ENCODE results near the gene STX3.

- TF ChIP-seq, protein P1, sequence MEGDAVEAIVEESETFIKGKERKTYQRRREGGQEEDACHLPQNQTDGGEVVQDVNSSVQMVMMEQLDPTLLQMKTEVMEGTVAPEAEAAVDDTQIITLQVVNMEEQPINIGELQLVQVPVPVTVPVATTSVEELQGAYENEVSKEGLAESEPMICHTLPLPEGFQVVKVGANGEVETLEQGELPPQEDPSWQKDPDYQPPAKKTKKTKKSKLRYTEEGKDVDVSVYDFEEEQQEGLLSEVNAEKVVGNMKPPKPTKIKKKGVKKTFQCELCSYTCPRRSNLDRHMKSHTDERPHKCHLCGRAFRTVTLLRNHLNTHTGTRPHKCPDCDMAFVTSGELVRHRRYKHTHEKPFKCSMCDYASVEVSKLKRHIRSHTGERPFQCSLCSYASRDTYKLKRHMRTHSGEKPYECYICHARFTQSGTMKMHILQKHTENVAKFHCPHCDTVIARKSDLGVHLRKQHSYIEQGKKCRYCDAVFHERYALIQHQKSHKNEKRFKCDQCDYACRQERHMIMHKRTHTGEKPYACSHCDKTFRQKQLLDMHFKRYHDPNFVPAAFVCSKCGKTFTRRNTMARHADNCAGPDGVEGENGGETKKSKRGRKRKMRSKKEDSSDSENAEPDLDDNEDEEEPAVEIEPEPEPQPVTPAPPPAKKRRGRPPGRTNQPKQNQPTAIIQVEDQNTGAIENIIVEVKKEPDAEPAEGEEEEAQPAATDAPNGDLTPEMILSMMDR (IDR thresholded peaks at IDR 0.05): peak; percentile 96
- TF ChIP-seq EZH2 (IDR thresholded peaks at IDR 0.05; ENCODE audit: borderline replicate concordance, insufficient read depth, low read depth, low read length, poor library complexity, severe bottlenecking): no peak
Measured at GRCh38 chr11:59753650-59754493, 1.3 kb upstream of the STX3 start.

Data from B cell (primary cell).